BJ (cell line): ENCODE data around the gene DACT2. TPM values are rescaled to one million over a fixed set of nuclear protein-coding genes. Genes with fewer than 3 reads are reported as not detected.
"Not testable (repeated sequence)": the region's sequence is repeated elsewhere in the genome, so short reads cannot be mapped to it uniquely, and the experiment has no call there.

Experiments used
- CTCF ChIA-PET: fragments of 350-600 bp; formaldehyde crosslinking; extraction: SDS; loops from one replicate; lab custom pipeline; 2021; ENCODE audit warnings: antibody characterized with exemption, inconsistent platforms; lab: Yijun Ruan, JAX
- POLR2A ChIA-PET: fragments of 300-600 bp; sonication (Branson Sonifier 250); formaldehyde crosslinking; extraction: SDS; loops from one replicate; lab custom pipeline; 2021; ENCODE audit warnings: antibody characterized with exemption; lab: Charles Lee
- DNase-seq: peaks from one replicate; pipeline ENCODE4 v3.0.0-alpha.2; 2011; ENCODE audit warnings: low read depth
- H3K27me3 ChIP-seq: 2 replicates; pipeline ENCODE4 v1.6.0; 2011; ENCODE audit warnings: low read length; ENCODE audit not compliant: control insufficient read depth, insufficient read depth
- H3K36me3 ChIP-seq: 2 replicates; pipeline ENCODE4 v1.5.1; 2011; ENCODE audit warnings: low read length; ENCODE audit not compliant: control insufficient read depth, insufficient read depth
- H3K4me3 ChIP-seq: 2 replicates; pipeline ENCODE4 v1.5.1; 2011; ENCODE audit warnings: low read depth, mild to moderate bottlenecking, control low read depth, low read length
- polyA plus RNA-seq: library from polyadenylated mRNA; depleted of rRNA; stranded (reverse); fragments of >200 nt; gene quantifications from 2 replicates; pipeline ENCODE4 v1.2.3, GENCODE V29; 2011
- TF ChIP-seq, protein P1 (sequence below): IDR thresholded peaks from 2 replicates; pipeline ENCODE4 v1.5.1; 2011; ENCODE audit warnings: low read depth, mild to moderate bottlenecking, control low read depth, inconsistent platforms, low read length, moderate library complexity; ENCODE audit not compliant: insufficient read depth

The DACT2 gene
- polyA plus RNA-seq, 1 experiment = not detected

DNA sequence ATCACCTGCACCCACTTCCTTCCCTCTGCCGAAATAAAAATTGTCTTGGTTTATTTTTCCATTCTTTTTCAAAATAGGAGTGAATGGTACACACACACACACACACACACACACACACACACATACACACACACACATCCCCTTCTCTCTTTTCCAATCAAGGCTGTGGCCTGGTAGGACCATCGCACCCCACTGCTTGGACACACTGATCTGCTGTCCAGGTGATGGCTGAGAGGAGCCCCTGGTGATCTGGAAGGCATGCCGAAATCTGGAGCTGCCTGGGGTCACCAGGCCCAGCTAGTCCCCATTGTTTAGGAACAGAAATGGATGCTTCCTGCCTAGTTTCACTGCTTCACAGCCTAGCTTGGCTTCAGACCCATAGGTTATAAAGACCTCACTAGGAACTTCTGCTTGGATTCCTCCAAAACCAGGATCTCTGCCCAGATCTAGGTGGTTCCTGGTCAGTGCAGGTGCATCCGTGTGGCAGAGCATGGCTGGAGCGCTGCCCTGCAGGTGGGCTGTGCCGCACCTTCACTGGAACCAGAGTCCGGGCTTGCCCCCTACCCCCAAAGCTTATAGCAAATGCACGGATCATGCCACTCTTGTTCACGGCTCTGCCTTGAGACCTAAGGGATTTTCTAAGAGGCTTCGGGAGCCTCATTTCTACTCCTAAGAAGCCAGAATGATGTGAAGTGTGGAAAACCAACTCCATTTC lies 42.9 kb upstream of the DACT2 start:
- CTCF ChIA-PET = no interaction called here
- DNase-seq = no peak
- H3K27me3 ChIP-seq = no peaks in the 10 kb centered on the region
- POLR2A ChIA-PET = no interaction called here
- no peak overlapping the region for H3K4me3 ChIP-seq
- H3K36me3 ChIP-seq = no peaks in the 10 kb centered on the region
- TF ChIP-seq, protein P1, sequence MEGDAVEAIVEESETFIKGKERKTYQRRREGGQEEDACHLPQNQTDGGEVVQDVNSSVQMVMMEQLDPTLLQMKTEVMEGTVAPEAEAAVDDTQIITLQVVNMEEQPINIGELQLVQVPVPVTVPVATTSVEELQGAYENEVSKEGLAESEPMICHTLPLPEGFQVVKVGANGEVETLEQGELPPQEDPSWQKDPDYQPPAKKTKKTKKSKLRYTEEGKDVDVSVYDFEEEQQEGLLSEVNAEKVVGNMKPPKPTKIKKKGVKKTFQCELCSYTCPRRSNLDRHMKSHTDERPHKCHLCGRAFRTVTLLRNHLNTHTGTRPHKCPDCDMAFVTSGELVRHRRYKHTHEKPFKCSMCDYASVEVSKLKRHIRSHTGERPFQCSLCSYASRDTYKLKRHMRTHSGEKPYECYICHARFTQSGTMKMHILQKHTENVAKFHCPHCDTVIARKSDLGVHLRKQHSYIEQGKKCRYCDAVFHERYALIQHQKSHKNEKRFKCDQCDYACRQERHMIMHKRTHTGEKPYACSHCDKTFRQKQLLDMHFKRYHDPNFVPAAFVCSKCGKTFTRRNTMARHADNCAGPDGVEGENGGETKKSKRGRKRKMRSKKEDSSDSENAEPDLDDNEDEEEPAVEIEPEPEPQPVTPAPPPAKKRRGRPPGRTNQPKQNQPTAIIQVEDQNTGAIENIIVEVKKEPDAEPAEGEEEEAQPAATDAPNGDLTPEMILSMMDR = no peak

DNA sequence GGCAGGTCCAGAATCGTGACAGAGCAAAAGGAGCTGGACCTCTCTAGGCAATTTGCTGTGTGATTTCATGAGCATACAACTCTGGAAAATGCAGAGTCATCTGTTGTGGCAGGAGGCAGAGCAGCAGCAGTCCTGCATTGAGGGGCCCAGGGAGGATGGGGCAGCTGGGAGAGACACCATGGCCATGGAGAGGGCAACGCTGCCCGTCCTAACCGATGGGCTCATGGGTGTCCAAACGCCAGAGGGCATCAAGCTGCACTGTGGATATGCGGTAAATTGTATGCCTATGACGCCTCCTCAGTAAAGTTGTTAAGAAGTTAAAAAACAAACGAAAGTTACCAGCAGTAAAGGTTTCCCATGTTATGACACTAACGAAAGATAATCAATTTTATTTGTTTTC lies 42.2 kb upstream of the DACT2 start:
- TF ChIP-seq, protein P1 = no peak
- POLR2A ChIA-PET = no interaction called here
- DNase-seq = no peak
- no peak overlapping the region for H3K4me3 ChIP-seq
- CTCF ChIA-PET = no interaction called here
- no peaks in the 10 kb centered on the region for H3K36me3 ChIP-seq
- H3K27me3 ChIP-seq = no peaks in the 10 kb centered on the region

DNA sequence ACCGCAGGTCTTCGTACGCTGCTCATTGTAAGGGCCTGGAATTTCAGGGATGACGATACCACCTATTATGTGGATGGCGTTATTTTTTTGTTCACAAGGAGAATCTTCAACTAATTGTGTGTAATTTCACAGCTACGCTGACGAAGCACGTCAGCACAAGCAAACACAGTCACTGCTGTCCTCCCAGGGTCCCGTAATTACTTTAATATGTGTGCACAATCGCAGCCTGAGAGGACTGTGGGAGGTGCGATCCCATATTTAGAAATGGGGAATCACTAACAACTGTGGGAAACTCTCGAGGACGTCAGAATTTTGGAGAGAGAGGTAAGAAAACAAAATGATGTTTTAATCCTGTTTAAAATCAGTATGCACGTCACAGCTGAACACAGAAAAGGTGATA lies 40.2 kb upstream of the DACT2 start:
- ChIA-PET CTCF (no interaction called here), POLR2A (no interaction called here)
- H3K4me3 ChIP-seq = no peak overlapping the region
- no peak for DNase-seq
- no peaks in the 10 kb centered on the region for H3K36me3 ChIP-seq
- H3K27me3 ChIP-seq = no peaks in the 10 kb centered on the region
- TF ChIP-seq, protein P1 = no peak

DNA sequence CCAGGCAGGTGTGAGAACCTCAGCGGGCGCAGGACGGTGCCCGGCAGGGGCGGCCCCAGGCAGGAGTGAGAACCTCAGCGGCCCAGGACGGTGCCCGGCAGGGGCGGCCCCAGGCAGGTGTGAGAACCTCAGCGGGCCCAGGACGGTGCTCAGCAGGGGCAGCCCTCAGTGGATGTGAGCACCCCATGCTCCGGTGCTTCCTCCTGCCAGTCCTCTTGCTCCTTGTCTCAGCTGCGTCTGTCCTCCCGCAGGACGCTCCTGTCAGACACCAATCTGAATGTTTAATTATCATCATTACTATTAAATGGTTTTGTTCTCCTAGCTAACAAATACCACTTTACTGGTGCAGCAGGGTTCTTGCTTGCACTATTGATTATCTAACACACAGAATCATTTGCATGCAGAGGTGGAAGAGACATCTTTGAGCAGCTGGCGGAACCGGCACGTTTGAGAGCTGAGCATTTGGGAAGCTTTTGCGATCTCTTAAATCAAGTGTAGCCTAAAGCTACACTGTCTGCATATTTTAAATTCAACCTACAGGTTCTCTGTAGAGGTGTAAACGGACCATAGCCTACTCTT lies 39.4 kb upstream of the DACT2 start:
- Histone ChIP-seq H3K27me3 (no peaks in the 10 kb centered on the region), H3K36me3 (no peaks in the 10 kb centered on the region), H3K4me3 (no peak overlapping the region)
- ChIA-PET POLR2A (no interaction called here), CTCF (no interaction called here)
- DNase-seq = no peak
- TF ChIP-seq, protein P1 = no peak

DNA sequence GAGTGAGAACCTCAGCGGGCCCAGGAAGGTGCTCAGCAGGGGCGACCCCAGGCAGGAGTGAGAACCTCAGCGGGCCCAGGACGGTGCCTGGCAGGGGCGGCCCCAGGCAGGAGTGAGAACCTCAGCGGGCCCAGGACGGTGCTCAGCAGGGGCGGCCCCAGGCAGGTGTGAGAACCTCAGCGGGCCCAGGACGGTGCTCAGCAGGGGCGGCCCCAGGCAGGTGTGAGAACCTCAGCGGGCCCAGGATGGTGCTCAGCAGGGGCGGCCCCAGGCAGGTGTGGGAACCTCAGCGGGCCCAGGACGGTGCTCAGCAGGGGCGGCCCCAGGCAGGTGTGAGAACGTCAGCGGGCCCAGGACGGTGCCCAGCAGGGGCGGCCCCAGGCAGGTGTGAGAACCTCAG lies 37.3 kb upstream of the DACT2 start:
- H3K4me3 ChIP-seq, H3K36me3 ChIP-seq, H3K27me3 ChIP-seq, CTCF ChIA-PET, POLR2A ChIA-PET, DNase-seq: not testable (repeated sequence)
